ENCODE measurements around the gene TTC9.
"Not testable (repeated sequence)": the region's sequence is repeated elsewhere in the genome, so short reads cannot be mapped to it uniquely, and the experiment has no call there.

TTC9 gene

GRCh38 chr14:70680748-70681147, 39.0 kb downstream of the TTC9 start:
- DNase-seq (ENCODE audit: low read depth): no peak

GRCh38 chr14:70683983-70684382, 42.3 kb downstream of the TTC9 start:
- DNase-seq (ENCODE audit: low read depth): no peak

- no peak for DNase-seq (ENCODE audit: low read depth)
Measured at GRCh38 chr14:70685474-70686197, 43.9 kb downstream of the TTC9 start.

- no peak for DNase-seq (ENCODE audit: low read depth)
Measured at GRCh38 chr14:70692210-70692609, 50.5 kb downstream of the TTC9 start.

GRCh38 chr14:70696026-70696425, 54.3 kb downstream of the TTC9 start:
- DNase-seq (ENCODE audit: low read depth): no peak

GRCh38 chr14:70697701-70698100, 56.0 kb downstream of the TTC9 start:
- DNase-seq (ENCODE audit: low read depth): no peak

- no peak for DNase-seq (ENCODE audit: low read depth)
Measured at GRCh38 chr14:70698288-70698687, 56.6 kb downstream of the TTC9 start.

- no peak for DNase-seq (ENCODE audit: low read depth)
Measured at GRCh38 chr14:70699646-70700045, 57.9 kb downstream of the TTC9 start.

GRCh38 chr14:70700955-70701585, 59.4 kb downstream of the TTC9 start:
- DNase-seq (ENCODE audit: low read depth): no peak

- DNase-seq (ENCODE audit: low read depth): no peak
Measured at GRCh38 chr14:70701610-70702009, 59.9 kb downstream of the TTC9 start.

- no peak for DNase-seq (ENCODE audit: low read depth)
Measured at GRCh38 chr14:70702161-70702560, 60.4 kb downstream of the TTC9 start.

- not testable (repeated sequence) for DNase-seq (ENCODE audit: low read depth)
Measured at GRCh38 chr14:70703621-70704168, 62.0 kb downstream of the TTC9 start.

- no peak for DNase-seq (ENCODE audit: low read depth)
Measured at GRCh38 chr14:70704960-70705359, 63.2 kb downstream of the TTC9 start.

GRCh38 chr14:70706177-70706576, 64.5 kb downstream of the TTC9 start:
- DNase-seq (ENCODE audit: low read depth): no peak

GRCh38 chr14:70707138-70708038, 65.7 kb downstream of the TTC9 start:
- no peak for DNase-seq (ENCODE audit: low read depth)

GRCh38 chr14:70708717-70709570, 67.2 kb downstream of the TTC9 start:
- DNase-seq (ENCODE audit: low read depth): no peak

GRCh38 chr14:70709726-70710382, 68.1 kb downstream of the TTC9 start:
- DNase-seq (ENCODE audit: low read depth): no peak

- no peak for DNase-seq (ENCODE audit: low read depth)
Measured at GRCh38 chr14:70711451-70711850, 69.7 kb downstream of the TTC9 start.

- DNase-seq (ENCODE audit: low read depth): no peak
Measured at GRCh38 chr14:70713096-70713495, 71.4 kb downstream of the TTC9 start.

- no peak for DNase-seq (ENCODE audit: low read depth)
Measured at GRCh38 chr14:70713511-70713916, 71.8 kb downstream of the TTC9 start.

GRCh38 chr14:70714055-70714550, 72.4 kb downstream of the TTC9 start:
- DNase-seq (ENCODE audit: low read depth): peak; percentile 6

All from stimulated activated CD8-positive, alpha-beta memory T cell treated with anti-CD3 and anti-CD28 coated beads, Interleukin-4, amount 100 ng/mL, for 24 hours (primary cell).